GM12892 (cell line): Measurements from ENCODE around the gene PTTG1IP2.

Experiments
- POLR2A ChIP-seq: IDR thresholded peaks from 2 replicates; pipeline ENCODE4 v1.6.1; 2011; ENCODE audit warnings: low read depth, low read length, control low read depth
- POLR2AphosphoS5 ChIP-seq: IDR thresholded peaks from 2 replicates; pipeline ENCODE4 v1.6.1; 2011; ENCODE audit warnings: low read depth, low read length, control low read depth
- TAF1 ChIP-seq: IDR thresholded peaks from 2 replicates; pipeline ENCODE4 v1.6.1; 2011; ENCODE audit warnings: low read depth, mild to moderate bottlenecking, control low read depth, low read length, borderline replicate concordance

DNA sequence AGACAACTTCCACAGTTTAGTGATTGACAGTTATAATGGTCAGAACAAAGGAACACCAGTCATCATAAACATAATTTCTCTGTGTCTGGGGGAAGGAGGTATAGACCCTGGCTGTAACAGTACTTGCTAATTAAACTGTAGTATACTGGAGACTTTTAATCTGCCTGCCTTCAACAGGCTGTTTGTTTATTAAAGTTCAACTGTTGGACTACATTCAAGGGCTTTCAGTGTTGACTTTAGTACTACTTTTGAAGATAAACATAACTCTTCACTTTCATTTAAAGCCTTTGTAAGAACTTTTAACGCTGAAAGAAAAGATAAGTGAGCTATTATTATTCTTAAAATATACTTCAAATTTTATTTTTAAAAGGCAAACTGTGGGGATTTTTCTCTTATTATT, 15.5 kb upstream of the PTTG1IP2 start:
- TF ChIP-seq POLR2A (no peak), POLR2AphosphoS5 (no peak), TAF1 (no peak)
